DOHH2 (cell line): Measurements from ENCODE around the gene EID3.

Experiments used
- H3F3A ChIP-seq: fragments of 200-600 bp; sonication (generic), shearing (Covaris generic); 2 replicates; pipeline ENCODE4 v1.6.0; 2016; ENCODE audit warnings: antibody characterized with exemption, mild to moderate bottlenecking; ENCODE audit not compliant: control insufficient read depth, insufficient read depth
- H3K27ac ChIP-seq: fragments of 200-600 bp; sonication (generic); 2 replicates; pipeline ENCODE4 v1.5.1; 2014; ENCODE audit warnings: low read depth, mild to moderate bottlenecking, low read length, moderate library complexity
- H3K27me3 ChIP-seq: fragments of 200-600 bp; sonication (generic); 2 replicates; pipeline ENCODE4 v1.6.1; 2014; ENCODE audit warnings: mild to moderate bottlenecking, low read length, mixed read lengths; ENCODE audit not compliant: control insufficient read depth
- H3K36me3 ChIP-seq: fragments of 200-600 bp; sonication (generic); 2 replicates; pipeline ENCODE4 v1.6.1; 2014; ENCODE audit warnings: mild to moderate bottlenecking, low read length, moderate library complexity, mixed read lengths; ENCODE audit not compliant: control insufficient read depth
- H3K4me1 ChIP-seq: fragments of 200-600 bp; sonication (generic); 2 replicates; pipeline ENCODE4 v1.6.1; 2014; ENCODE audit warnings: mild to moderate bottlenecking, low read length, mixed read lengths; ENCODE audit not compliant: control insufficient read depth
- H3K4me2 ChIP-seq: fragments of 200-600 bp; sonication (generic); 2 replicates; pipeline ENCODE4 v1.6.0; 2014; ENCODE audit warnings: mild to moderate bottlenecking, low read length, moderate library complexity
- H3K4me3 ChIP-seq: fragments of 200-600 bp; sonication (generic); 2 replicates; pipeline ENCODE4 v1.5.1; 2014; ENCODE audit warnings: mild to moderate bottlenecking, low read length, mixed read lengths
- H3K79me2 ChIP-seq: fragments of 200-600 bp; sonication (generic); 2 replicates; pipeline ENCODE4 v1.6.1; 2014; ENCODE audit warnings: mild to moderate bottlenecking, low read length, mixed read lengths; ENCODE audit not compliant: control insufficient read depth
- H3K9me2 ChIP-seq: fragments of 200-600 bp; sonication (generic); replicated peaks from 2 replicates; pipeline ENCODE4 v1.6.1; 2014; ENCODE audit warnings: mild to moderate bottlenecking, low read length, mixed read lengths; ENCODE audit not compliant: control insufficient read depth
- H3K9me3 ChIP-seq: fragments of 200-600 bp; sonication (generic); 2 replicates; pipeline ENCODE4 v1.6.1; 2014; ENCODE audit warnings: antibody characterized with exemption, low read length, mixed read lengths; ENCODE audit not compliant: control insufficient read depth, insufficient read depth
- H4K20me1 ChIP-seq: fragments of 200-600 bp; sonication (generic); 2 replicates; pipeline ENCODE4 v1.6.0; 2014; ENCODE audit warnings: low read depth, mild to moderate bottlenecking, antibody characterized with exemption, low read length, moderate library complexity; ENCODE audit not compliant: control insufficient read depth, insufficient read depth
- CTCF ChIP-seq: fragments of 200-600 bp; sonication (generic); IDR thresholded peaks from one replicate; pipeline ENCODE4 v1.5.1; 2014; ENCODE audit warnings: antibody characterized with exemption, mild to moderate bottlenecking, low read depth, low read length; ENCODE audit not compliant: poor library complexity, severe bottlenecking
- EZH2phosphoT487 ChIP-seq: fragments of 200-600 bp; sonication (generic); IDR thresholded peaks from 2 replicates; pipeline ENCODE4 v1.6.1; 2017; ENCODE audit warnings: borderline replicate concordance, mild to moderate bottlenecking, antibody characterized with exemption, low read length, moderate library complexity, mixed read lengths

Gene EID3

GRCh38 chr12:104313568-104314241 lies 10.2 kb downstream of the EID3 start:
- H3K4me1 ChIP-seq = no peaks in the 10 kb centered on the region
- peaks cover 3% of the 10 kb centered on the region; the same call in 1 of the 2 replicates for H3F3A ChIP-seq
- peaks cover 32% of the 10 kb centered on the region for H3K79me2 ChIP-seq
- no peaks in the 10 kb centered on the region for H3K9me3 ChIP-seq
- no peak for TF ChIP-seq CTCF
- no peak for TF ChIP-seq EZH2phosphoT487
- peaks cover 84% of the 10 kb centered on the region for H3K36me3 ChIP-seq
- H3K4me3 ChIP-seq = no peak overlapping the region
- no peak overlapping the region for H3K27ac ChIP-seq
- H3K4me2 ChIP-seq = no peak overlapping the region
- no peaks in the 10 kb centered on the region for H3K27me3 ChIP-seq
- H4K20me1 ChIP-seq = 0 out of 2 replicates have a peak, but pooled peaks cover 3% of the 10 kb centered on the region
- H3K9me2 ChIP-seq = no peaks in the 10 kb centered on the region

- no peaks in the 10 kb centered on the region for H3K27me3 ChIP-seq
- no peaks in the 10 kb centered on the region for H3K4me1 ChIP-seq
- peaks cover 3% of the 10 kb centered on the region; the same call in 1 of the 2 replicates for H3F3A ChIP-seq
- no peak overlapping the region for H3K27ac ChIP-seq
- H3K4me2 ChIP-seq = no peak overlapping the region
- H3K4me3 ChIP-seq = no peak overlapping the region
- no peaks in the 10 kb centered on the region for H3K9me2 ChIP-seq
- no peaks in the 10 kb centered on the region for H3K9me3 ChIP-seq
- 0 out of 2 replicates have a peak, but pooled peaks cover under 1% of the 10 kb centered on the region for H4K20me1 ChIP-seq
- peaks cover 87% of the 10 kb centered on the region for H3K36me3 ChIP-seq
- peaks cover 27% of the 10 kb centered on the region for H3K79me2 ChIP-seq
- TF ChIP-seq CTCF = no peak
- TF ChIP-seq EZH2phosphoT487 = no peak
These were observed 10.7 kb downstream of the EID3 start for GRCh38 chr12:104314242-104314614.

DNA sequence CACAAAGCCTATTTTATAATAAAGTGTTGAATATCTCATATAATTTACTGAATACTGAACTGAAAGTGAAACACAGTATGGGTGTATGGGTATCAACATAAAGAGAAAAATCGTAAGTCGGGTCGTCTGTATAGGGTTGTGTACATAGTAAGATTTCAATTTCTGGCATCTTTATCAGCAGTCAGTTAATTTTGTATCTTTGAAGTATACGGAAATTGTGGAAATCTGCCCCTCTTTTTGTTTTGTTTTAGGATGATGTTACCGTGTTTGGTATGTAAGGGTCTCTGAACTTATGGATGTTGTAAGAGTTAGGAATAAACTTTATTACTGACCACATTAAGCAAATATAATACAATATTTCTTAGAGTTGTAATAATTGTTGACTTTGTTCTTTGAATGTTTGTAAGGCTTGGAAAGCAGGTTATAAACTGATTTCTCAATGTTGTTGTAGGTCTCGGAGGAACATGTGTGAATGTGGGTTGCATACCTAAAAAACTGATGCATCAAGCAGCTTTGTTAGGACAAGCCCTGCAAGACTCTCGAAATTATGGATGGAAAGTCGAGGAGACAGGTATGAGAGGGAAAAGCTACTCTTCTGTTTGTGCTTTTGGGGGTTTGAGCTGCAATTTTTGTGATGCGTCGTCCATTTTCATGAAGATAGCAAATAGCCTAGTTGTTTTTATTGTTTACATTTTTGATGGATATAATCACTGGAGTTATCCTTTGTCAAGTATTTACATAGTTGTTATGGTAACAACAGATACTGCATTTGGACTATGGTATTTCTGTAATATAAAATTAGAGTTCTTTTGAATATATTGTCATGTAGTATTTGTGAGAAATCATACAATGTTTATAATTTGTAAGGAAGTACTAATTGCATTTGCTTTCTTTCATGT lies 12.0 kb downstream of the EID3 start:
- no peaks in the 10 kb centered on the region for H4K20me1 ChIP-seq
- H3K27ac ChIP-seq = no peak overlapping the region
- H3K4me1 ChIP-seq = no peaks in the 10 kb centered on the region
- peaks cover 14% of the 10 kb centered on the region for H3K79me2 ChIP-seq
- H3K9me3 ChIP-seq = no peaks in the 10 kb centered on the region
- H3K4me3 ChIP-seq = no peak overlapping the region
- H3F3A ChIP-seq = peaks cover 1% of the 10 kb centered on the region; the same call in 1 of the 2 replicates
- TF ChIP-seq EZH2phosphoT487 (no peak), CTCF (no peak)
- no peaks in the 10 kb centered on the region for H3K27me3 ChIP-seq
- no peak overlapping the region for H3K4me2 ChIP-seq
- H3K9me2 ChIP-seq = no peaks in the 10 kb centered on the region
- peaks cover 90% of the 10 kb centered on the region for H3K36me3 ChIP-seq
